Astrocyte (in vitro differentiated cells and primary cell): ENCODE data around the gene AGPAT3. TPM values are rescaled to one million over a fixed set of nuclear protein-coding genes. Genes with fewer than 3 reads are reported as not detected.

Experiments
- DNase-seq: peaks from one replicate; pipeline ENCODE4 v3.0.0-alpha.2; 2010; ENCODE audit warnings: low read depth
- FAIRE-seq: peaks from 2 replicates; lab custom pipeline; 2011; peaks lifted over from hg19 to GRCh38; lab: Jason Lieb, UNC
- H2AFZ ChIP-seq: 2 replicates; pipeline ENCODE4 v1.6.0; 2012; ENCODE audit warnings: low read depth, low read length, inconsistent platforms
- H3K27ac ChIP-seq: 2 replicates; pipeline ENCODE4 v1.5.1; 2011; ENCODE audit warnings: low read depth, low read length, inconsistent platforms
- H3K27me3 ChIP-seq: 2 replicates; pipeline ENCODE4 v1.6.0; 2011; ENCODE audit warnings: low read length, inconsistent platforms; ENCODE audit not compliant: insufficient read depth
- H3K36me3 ChIP-seq: 2 replicates; pipeline ENCODE4 v1.5.1; 2011; ENCODE audit warnings: low read length, inconsistent platforms; ENCODE audit not compliant: insufficient read depth
- H3K4me1 ChIP-seq: 2 replicates; pipeline ENCODE4 v1.5.1; 2011; ENCODE audit warnings: low read length, inconsistent platforms; ENCODE audit not compliant: insufficient read depth
- H3K4me2 ChIP-seq: 2 replicates; pipeline ENCODE4 v1.6.0; 2012; ENCODE audit warnings: low read length, inconsistent platforms
- H3K4me3 ChIP-seq: 2 replicates; pipeline ENCODE4 v1.5.1; 2011; ENCODE audit warnings: low read depth, mild to moderate bottlenecking, low read length, inconsistent platforms; ENCODE audit not compliant: insufficient read depth
- H3K79me2 ChIP-seq: 2 replicates; pipeline ENCODE4 v1.6.0; 2012; ENCODE audit warnings: mild to moderate bottlenecking, low read length, inconsistent platforms; ENCODE audit not compliant: insufficient read depth
- H3K9ac ChIP-seq: 2 replicates; pipeline ENCODE4 v1.6.0; 2012; ENCODE audit warnings: mild to moderate bottlenecking, low read length, inconsistent platforms
- H3K9me3 ChIP-seq: 2 replicates; pipeline ENCODE4 v1.5.1; 2012; ENCODE audit warnings: low read depth, mild to moderate bottlenecking, low read length, inconsistent platforms; ENCODE audit not compliant: insufficient read depth
- H4K20me1 ChIP-seq: 2 replicates; pipeline ENCODE4 v1.6.0; 2012; ENCODE audit warnings: low read length, inconsistent platforms; ENCODE audit not compliant: insufficient read depth
- H3K27ac Mint-ChIP-seq: one replicate; pipeline ENCODE4 v1.8.0; 2021; ENCODE audit warnings: mild to moderate bottlenecking, mixed read lengths; ENCODE audit not compliant: unreplicated experiment
- H3K27me3 Mint-ChIP-seq: one replicate; pipeline ENCODE4 v1.8.0; 2021; ENCODE audit warnings: low read depth, mixed read lengths; ENCODE audit not compliant: unreplicated experiment
- H3K36me3 Mint-ChIP-seq: one replicate; pipeline ENCODE4 v1.8.0; 2021; ENCODE audit warnings: low read depth, mixed read lengths; ENCODE audit not compliant: unreplicated experiment
- H3K4me1 Mint-ChIP-seq: one replicate; pipeline ENCODE4 v1.8.0; 2021; ENCODE audit warnings: low read depth, mixed read lengths; ENCODE audit not compliant: unreplicated experiment
- H3K4me3 Mint-ChIP-seq: one replicate; pipeline ENCODE4 v1.8.0; 2021; ENCODE audit warnings: mild to moderate bottlenecking, moderate library complexity, mixed read lengths; ENCODE audit not compliant: unreplicated experiment
- H3K9me3 Mint-ChIP-seq: one replicate; pipeline ENCODE4 v1.8.0; 2021; ENCODE audit warnings: mild to moderate bottlenecking, mixed read lengths; ENCODE audit not compliant: unreplicated experiment
- EZH2 ChIP-seq: IDR thresholded peaks from 2 replicates; pipeline ENCODE4 v1.6.1; 2012; ENCODE audit warnings: mild to moderate bottlenecking, low read length, inconsistent platforms; ENCODE audit not compliant: insufficient read depth
- total RNA-seq: library from RNA; stranded (reverse); gene quantifications from 2 replicates; pipeline ENCODE4 v1.2.1, GENCODE V29; 2021
- TF ChIP-seq, protein P1 (sequence below): IDR thresholded peaks from 2 replicates; pipeline ENCODE4 v1.5.1; 2011; ENCODE audit warnings: low read depth, mild to moderate bottlenecking, inconsistent platforms, low read length, moderate library complexity; ENCODE audit not compliant: insufficient read depth

The AGPAT3 gene
- total RNA-seq, 1 donor from 2014 or later, result 34.7 TPM

DNA sequence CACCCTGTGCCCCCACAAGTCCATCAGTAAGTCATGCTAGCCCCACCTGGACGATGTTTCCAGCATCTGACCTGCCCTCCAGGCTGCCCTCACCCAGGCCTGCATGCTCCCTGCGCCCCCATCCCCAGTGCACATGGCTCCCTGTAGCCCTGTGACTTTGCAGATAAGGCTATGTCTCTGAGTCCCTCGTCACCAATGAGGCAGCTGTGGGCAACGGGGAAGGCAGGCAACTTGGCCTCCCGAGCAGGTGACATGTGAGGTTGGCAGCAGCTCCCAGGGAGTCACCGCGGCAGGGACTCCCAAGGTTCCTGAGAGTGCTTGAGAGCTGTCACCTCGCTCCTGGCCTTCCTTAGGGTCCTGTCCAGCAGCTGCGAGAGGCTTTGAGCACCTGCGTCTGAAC is 32.4 kb upstream of the AGPAT3 start:
- H3K9me3 Mint-ChIP-seq, result peaks cover 4% of the 10 kb centered on the region
- Histone ChIP-seq H3K9me3 (peaks cover 2% of the 10 kb centered on the region), H3K9ac (no peak overlapping the region), H3K4me3 (no peak overlapping the region), H3K4me1 (no peaks in the 10 kb centered on the region), H3K79me2 (no peaks in the 10 kb centered on the region), H3K27ac (no peak overlapping the region), H2AFZ (no peak overlapping the region), H3K4me2 (no peak overlapping the region), H4K20me1 (no peaks in the 10 kb centered on the region), H3K27me3 (peaks cover 11% of the 10 kb centered on the region), H3K36me3 (no peaks in the 10 kb centered on the region)
- no peak overlapping the region for H3K27ac Mint-ChIP-seq
- H3K36me3 Mint-ChIP-seq, result peaks cover 6% of the 10 kb centered on the region
- DNase-seq, result no peak
- FAIRE-seq, result no peak
- peaks cover 34% of the 10 kb centered on the region for H3K27me3 Mint-ChIP-seq
- no peaks in the 10 kb centered on the region for H3K4me1 Mint-ChIP-seq
- no peak for TF ChIP-seq EZH2
- TF ChIP-seq, protein P1, sequence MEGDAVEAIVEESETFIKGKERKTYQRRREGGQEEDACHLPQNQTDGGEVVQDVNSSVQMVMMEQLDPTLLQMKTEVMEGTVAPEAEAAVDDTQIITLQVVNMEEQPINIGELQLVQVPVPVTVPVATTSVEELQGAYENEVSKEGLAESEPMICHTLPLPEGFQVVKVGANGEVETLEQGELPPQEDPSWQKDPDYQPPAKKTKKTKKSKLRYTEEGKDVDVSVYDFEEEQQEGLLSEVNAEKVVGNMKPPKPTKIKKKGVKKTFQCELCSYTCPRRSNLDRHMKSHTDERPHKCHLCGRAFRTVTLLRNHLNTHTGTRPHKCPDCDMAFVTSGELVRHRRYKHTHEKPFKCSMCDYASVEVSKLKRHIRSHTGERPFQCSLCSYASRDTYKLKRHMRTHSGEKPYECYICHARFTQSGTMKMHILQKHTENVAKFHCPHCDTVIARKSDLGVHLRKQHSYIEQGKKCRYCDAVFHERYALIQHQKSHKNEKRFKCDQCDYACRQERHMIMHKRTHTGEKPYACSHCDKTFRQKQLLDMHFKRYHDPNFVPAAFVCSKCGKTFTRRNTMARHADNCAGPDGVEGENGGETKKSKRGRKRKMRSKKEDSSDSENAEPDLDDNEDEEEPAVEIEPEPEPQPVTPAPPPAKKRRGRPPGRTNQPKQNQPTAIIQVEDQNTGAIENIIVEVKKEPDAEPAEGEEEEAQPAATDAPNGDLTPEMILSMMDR, result no peak
- H3K4me3 Mint-ChIP-seq, result no peak overlapping the region

DNA sequence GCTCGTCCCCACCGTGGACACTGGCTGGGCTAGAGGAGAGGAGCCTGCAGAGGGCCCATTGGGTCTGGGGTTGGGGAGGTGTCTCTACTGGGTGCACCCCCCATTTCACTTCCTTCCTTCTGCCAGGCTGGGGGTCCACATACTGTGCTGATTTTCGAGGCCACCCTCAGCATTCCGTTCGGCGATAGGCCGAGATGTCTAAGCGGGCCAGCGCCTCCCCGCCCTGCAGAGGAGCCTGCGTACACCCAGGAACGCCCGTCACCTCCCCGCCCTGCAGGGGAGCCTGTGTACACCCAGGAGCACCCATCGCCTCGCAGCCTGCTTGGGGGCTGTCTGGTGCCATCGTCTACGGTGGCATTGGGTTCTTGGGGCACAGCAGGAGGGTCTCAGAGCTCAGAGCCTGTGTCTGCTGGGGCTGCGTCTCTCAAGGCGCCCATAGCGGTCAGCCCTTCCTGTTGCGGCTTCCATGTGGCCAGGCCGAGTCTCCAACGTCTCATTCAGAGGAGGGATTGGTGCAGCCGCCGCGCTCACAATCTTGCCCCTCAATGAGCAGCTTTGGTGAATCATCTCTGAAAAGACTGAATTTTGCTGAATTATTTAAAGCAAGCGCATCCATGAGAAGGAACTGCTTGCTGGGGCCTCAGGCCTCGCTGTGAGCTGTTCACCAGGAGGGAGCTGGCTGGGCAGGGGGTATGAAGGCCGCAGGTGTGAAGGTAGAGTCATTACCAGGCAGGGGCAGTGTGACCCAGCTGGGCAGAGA is 30.7 kb upstream of the AGPAT3 start:
- H3K9ac ChIP-seq, result no peak overlapping the region
- peaks cover 4% of the 10 kb centered on the region for H3K9me3 Mint-ChIP-seq
- no peak overlapping the region for H3K4me3 ChIP-seq
- FAIRE-seq, result no peak
- peaks cover 14% of the 10 kb centered on the region for H3K27me3 ChIP-seq
- no peaks in the 10 kb centered on the region for H3K79me2 ChIP-seq
- peaks cover 2% of the 10 kb centered on the region for H3K9me3 ChIP-seq
- no peak overlapping the region for H3K27ac ChIP-seq
- no peaks in the 10 kb centered on the region for H3K4me1 Mint-ChIP-seq
- no peak overlapping the region for H3K4me2 ChIP-seq
- H3K4me3 Mint-ChIP-seq, result no peak overlapping the region
- H3K27me3 Mint-ChIP-seq, result peaks cover 32% of the 10 kb centered on the region
- TF ChIP-seq EZH2, result no peak
- TF ChIP-seq, protein P1, result no peak
- no peaks in the 10 kb centered on the region for H3K4me1 ChIP-seq
- DNase-seq, result no peak
- no peak overlapping the region for H2AFZ ChIP-seq
- H3K27ac Mint-ChIP-seq, result no peak overlapping the region
- H4K20me1 ChIP-seq, result no peaks in the 10 kb centered on the region
- H3K36me3 Mint-ChIP-seq, result peaks cover 6% of the 10 kb centered on the region
- no peaks in the 10 kb centered on the region for H3K36me3 ChIP-seq

DNA sequence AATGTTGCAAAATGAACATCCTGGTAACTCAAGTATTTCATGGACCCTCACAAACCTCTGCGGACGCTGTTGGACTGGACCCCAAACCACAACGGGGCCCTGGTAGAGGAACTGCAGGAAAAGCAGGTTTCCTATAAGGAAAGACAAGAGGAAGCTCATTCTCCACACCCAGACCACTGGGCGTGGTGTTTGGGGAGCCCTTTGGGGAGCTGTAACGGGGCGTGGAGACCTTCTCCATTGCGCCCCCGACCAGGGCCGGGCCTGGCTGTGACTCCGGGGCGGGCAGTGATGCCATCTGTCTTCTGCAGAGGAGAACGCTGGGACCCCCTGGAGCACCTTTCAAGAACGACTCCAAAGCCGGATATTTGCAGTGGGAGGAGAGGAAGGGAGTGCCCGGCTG is 30.0 kb upstream of the AGPAT3 start:
- FAIRE-seq, result no peak
- no peaks in the 10 kb centered on the region for H4K20me1 ChIP-seq

More for the DNA sequence above, 30.0 kb upstream of the AGPAT3 start:
- no peak for DNase-seq
- H3K36me3 Mint-ChIP-seq, result peaks cover 6% of the 10 kb centered on the region
- Histone ChIP-seq H3K9ac (no peak overlapping the region), H3K36me3 (no peaks in the 10 kb centered on the region), H3K9me3 (peaks cover 2% of the 10 kb centered on the region), H2AFZ (no peak overlapping the region), H3K4me2 (no peak overlapping the region), H3K27ac (no peak overlapping the region), H3K79me2 (no peaks in the 10 kb centered on the region), H3K27me3 (peaks cover 11% of the 10 kb centered on the region), H3K4me1 (no peaks in the 10 kb centered on the region), H3K4me3 (no peak overlapping the region)
- peaks cover 29% of the 10 kb centered on the region for H3K27me3 Mint-ChIP-seq
- H3K27ac Mint-ChIP-seq, result no peak overlapping the region
- no peaks in the 10 kb centered on the region for H3K4me1 Mint-ChIP-seq
- H3K4me3 Mint-ChIP-seq, result no peak overlapping the region
- TF ChIP-seq EZH2, result no peak
- TF ChIP-seq, protein P1, result no peak
- peaks cover 4% of the 10 kb centered on the region for H3K9me3 Mint-ChIP-seq
